HepG2 (cell line): Measurements from ENCODE around the gene TAF1A. TPM values are rescaled to one million over a fixed set of nuclear protein-coding genes. Genes with fewer than 3 reads are reported as not detected.
A peak's percentile ranks its signal among the peaks of the same experiment; 100 is the strongest.

Experiments used
- ARNT2 ChIP-seq: sonication (generic); formaldehyde crosslinking; IDR thresholded peaks from 2 replicates; pipeline ENCODE4 v1.8.0; 2022; ENCODE audit warnings: mild to moderate bottlenecking, low read depth, missing genetic modification reagents, moderate library complexity
- ATF7 ChIP-seq, 2 experiments: fragments of 450-650 bp in 1 of 2; sonication (generic) in 1 of 2; formaldehyde crosslinking in 1 of 2; IDR thresholded peaks; 2 replicates each; pipeline versions ENCODE4 v1.4.0 to v1.6.1; 2016 to 2020; ENCODE audit warnings: antibody characterized with exemption in 1 of 2, mild to moderate bottlenecking in 1 of 2, missing genetic modification reagents in 1 of 2
- HCFC1 ChIP-seq: fragments of 150-350 bp; IDR thresholded peaks from 2 replicates; pipeline ENCODE4 v1.6.1; 2014; ENCODE audit warnings: low read depth, low read length
- HOXA3 ChIP-seq: sonication (generic); formaldehyde crosslinking; IDR thresholded peaks from 2 replicates; pipeline ENCODE4 v1.5.0; 2020; ENCODE audit warnings: missing genetic modification reagents
- HOXA5 ChIP-seq: sonication (generic); formaldehyde crosslinking; IDR thresholded peaks from 2 replicates; pipeline ENCODE4 v1.4.0; 2020; ENCODE audit warnings: missing genetic modification reagents
- NFATC3 ChIP-seq: sonication (generic); formaldehyde crosslinking; IDR thresholded peaks from 2 replicates; pipeline ENCODE4 v1.5.1; 2020; ENCODE audit warnings: mild to moderate bottlenecking, missing genetic modification reagents
- SIN3A ChIP-seq: IDR thresholded peaks from 2 replicates; pipeline ENCODE4 v1.6.1; 2011; ENCODE audit warnings: low read depth, mild to moderate bottlenecking, control low read depth, low read length, borderline replicate concordance
- SMAD3 ChIP-seq: sonication (generic); formaldehyde crosslinking; IDR thresholded peaks from 2 replicates; pipeline ENCODE4 v1.4.0; 2020; ENCODE audit warnings: missing genetic modification reagents
- ZNF496 ChIP-seq: sonication (generic); formaldehyde crosslinking; IDR thresholded peaks from 2 replicates; pipeline ENCODE4 v1.8.1; 2023; ENCODE audit warnings: mild to moderate bottlenecking, moderate library complexity, missing genetic modification reagents; ENCODE audit not compliant: insufficient replicate concordance
- ZNF883 ChIP-seq: sonication (generic); formaldehyde crosslinking; IDR thresholded peaks from 2 replicates; pipeline ENCODE4 v1.5.1; 2020; ENCODE audit warnings: mild to moderate bottlenecking, missing genetic modification reagents; ENCODE audit errors: not compliant biosample characterization
- ZSCAN30 ChIP-seq: sonication (generic); formaldehyde crosslinking; IDR thresholded peaks from 2 replicates; pipeline ENCODE4 v1.5.0; 2020; ENCODE audit warnings: mild to moderate bottlenecking, missing genetic modification reagents
- polyA plus RNA-seq, 8 experiments: library from polyadenylated mRNA; depleted of rRNA in 3 of 8; stranded (reverse) in 7 of 8; unstranded in 1 of 8; fragments of >200 nt; fragmentation: Illumina TruSeq in 4 of 8; extraction: Trizol in 4 of 8; gene quantifications; 2 replicates each; pipeline versions ENCODE4 v1.2.1 to v1.2.3, GENCODE V29; 2011 to 2016; ENCODE audit warnings: low read depth in 4 of 8, missing spikeins in 1 of 8, mixed read lengths in 1 of 8; ENCODE audit not compliant: insufficient read depth in 1 of 8
- total RNA-seq, 5 experiments: library from RNA; depleted of rRNA; stranded (reverse); fragments of >200 nt; fragmentation: Illumina TruSeq; extraction: Trizol; gene quantifications; 2 replicates each; pipeline ENCODE4 v1.2.3, GENCODE V29; 2016; ENCODE audit warnings: low read depth in 1 of 5
- TF ChIP-seq, protein P1 (sequence below): conservative IDR thresholded peaks from 2 replicates; pipeline ENCODE4 v1.6.1; 2018; ENCODE audit warnings: missing genetic modification reagents
- TF ChIP-seq, protein P2 (sequence below), 2 experiments: IDR thresholded peaks; 2 replicates each; pipeline ENCODE4 v1.6.1; 2011 to 2012; ENCODE audit warnings: low read length in 2 of 2, borderline replicate concordance in 1 of 2, low read depth in 1 of 2, mild to moderate bottlenecking in 1 of 2, moderate library complexity in 1 of 2
- TF ChIP-seq, protein P3 (sequence below), 2 experiments: fragments of 450-650 bp in 1 of 2; sonication (generic) in 1 of 2; formaldehyde crosslinking; IDR thresholded peaks; 2 replicates each; pipeline versions ENCODE4 v1.5.0 to v1.8.0; 2020 to 2022; ENCODE audit warnings: mild to moderate bottlenecking in 1 of 2, missing genetic modification reagents in 1 of 2
- TF ChIP-seq, protein P4 (sequence below): sonication (generic); formaldehyde crosslinking; IDR thresholded peaks from 2 replicates; pipeline ENCODE4 v1.5.1; 2020; ENCODE audit warnings: missing genetic modification reagents, mild to moderate bottlenecking, borderline replicate concordance
- TF ChIP-seq, protein P5 (sequence below): sonication (generic); formaldehyde crosslinking; IDR thresholded peaks from 2 replicates; pipeline ENCODE4 v1.5.1; 2020; ENCODE audit warnings: missing genetic modification reagents, mild to moderate bottlenecking, borderline replicate concordance
- TF ChIP-seq, protein P6 (sequence below): IDR thresholded peaks from 2 replicates; pipeline ENCODE4 v1.6.1; 2016; ENCODE audit warnings: missing genetic modification reagents, missing compliant biosample characterization

Gene TAF1A
- total and polyA plus RNA-seq, 2 of the 13 experiments (the other 11 are each of a cell fraction or from before 2014, with no cell fraction given), result 3.3 to 10.7 TPM

DNA sequence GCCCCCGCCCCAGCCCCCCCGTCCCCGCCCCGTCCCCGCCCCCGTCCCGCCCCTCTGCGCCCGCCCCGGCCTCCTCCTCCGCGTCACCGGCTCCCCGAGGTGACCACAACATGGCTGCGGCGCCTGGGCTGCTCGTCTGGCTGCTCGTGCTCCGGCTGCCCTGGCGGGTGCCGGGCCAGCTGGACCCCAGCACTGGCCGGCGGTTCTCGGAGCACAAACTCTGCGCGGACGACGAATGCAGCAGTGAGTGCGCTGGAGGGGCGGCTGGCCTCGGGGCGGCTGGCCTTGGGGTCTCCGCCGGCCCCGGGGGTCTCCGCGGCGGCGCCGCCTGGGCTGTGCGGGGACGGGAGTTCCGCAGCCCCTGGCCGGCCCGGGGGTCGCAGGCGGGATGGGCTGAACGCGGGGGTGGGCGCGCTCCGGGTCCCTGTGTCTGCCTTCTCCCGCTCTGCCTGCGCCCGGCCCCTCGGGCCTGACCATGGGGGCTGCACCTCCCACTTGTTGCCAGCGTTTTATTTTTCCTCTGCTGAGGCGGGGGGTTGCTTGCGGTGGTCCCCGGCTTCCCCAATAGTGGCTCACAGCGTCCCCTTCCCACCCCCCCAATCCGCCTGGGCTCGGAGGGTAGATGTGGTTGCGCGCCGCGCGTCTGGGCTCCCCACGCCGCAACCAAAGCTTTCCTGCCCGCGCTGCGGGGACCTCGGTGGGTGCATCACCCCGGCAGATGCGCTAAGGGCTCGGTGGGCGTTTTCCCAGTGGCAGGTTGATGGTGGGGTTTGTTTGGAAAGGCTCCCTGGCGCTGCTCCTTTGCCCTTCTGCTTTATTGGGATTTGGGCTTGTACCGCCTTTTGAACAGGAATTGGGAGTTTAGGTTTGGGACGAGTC, 28.5 kb upstream of the TAF1A start, which contains the start of gene MIA3 (continued):
- TF ChIP-seq, protein P1, sequence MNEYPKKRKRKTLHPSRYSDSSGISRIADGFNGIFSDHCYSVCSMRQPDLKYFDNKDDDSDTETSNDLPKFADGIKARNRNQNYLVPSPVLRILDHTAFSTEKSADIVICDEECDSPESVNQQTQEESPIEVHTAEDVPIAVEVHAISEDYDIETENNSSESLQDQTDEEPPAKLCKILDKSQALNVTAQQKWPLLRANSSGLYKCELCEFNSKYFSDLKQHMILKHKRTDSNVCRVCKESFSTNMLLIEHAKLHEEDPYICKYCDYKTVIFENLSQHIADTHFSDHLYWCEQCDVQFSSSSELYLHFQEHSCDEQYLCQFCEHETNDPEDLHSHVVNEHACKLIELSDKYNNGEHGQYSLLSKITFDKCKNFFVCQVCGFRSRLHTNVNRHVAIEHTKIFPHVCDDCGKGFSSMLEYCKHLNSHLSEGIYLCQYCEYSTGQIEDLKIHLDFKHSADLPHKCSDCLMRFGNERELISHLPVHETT (CRISPR knock-in tag), result no peak
- TF ChIP-seq HCFC1, result no peak
- 0 out of 2 replicates have a peak, but pooled peaks have one; percentile 37 for TF ChIP-seq HOXA5 (CRISPR knock-in tag)
- peak; percentile 48; the same call in 1 of the 2 replicates for TF ChIP-seq HOXA3 (CRISPR knock-in tag)
- peak; percentile 35 for TF ChIP-seq ZNF883 (CRISPR knock-in tag)
- no peak for TF ChIP-seq ZNF496
- no peak for TF ChIP-seq NFATC3 (CRISPR knock-in tag)
- TF ChIP-seq ARNT2, result no peak
- 0 out of 2 replicates have a peak, but pooled peaks have one; percentile 41 for TF ChIP-seq SIN3A
- TF ChIP-seq, protein P2, sequence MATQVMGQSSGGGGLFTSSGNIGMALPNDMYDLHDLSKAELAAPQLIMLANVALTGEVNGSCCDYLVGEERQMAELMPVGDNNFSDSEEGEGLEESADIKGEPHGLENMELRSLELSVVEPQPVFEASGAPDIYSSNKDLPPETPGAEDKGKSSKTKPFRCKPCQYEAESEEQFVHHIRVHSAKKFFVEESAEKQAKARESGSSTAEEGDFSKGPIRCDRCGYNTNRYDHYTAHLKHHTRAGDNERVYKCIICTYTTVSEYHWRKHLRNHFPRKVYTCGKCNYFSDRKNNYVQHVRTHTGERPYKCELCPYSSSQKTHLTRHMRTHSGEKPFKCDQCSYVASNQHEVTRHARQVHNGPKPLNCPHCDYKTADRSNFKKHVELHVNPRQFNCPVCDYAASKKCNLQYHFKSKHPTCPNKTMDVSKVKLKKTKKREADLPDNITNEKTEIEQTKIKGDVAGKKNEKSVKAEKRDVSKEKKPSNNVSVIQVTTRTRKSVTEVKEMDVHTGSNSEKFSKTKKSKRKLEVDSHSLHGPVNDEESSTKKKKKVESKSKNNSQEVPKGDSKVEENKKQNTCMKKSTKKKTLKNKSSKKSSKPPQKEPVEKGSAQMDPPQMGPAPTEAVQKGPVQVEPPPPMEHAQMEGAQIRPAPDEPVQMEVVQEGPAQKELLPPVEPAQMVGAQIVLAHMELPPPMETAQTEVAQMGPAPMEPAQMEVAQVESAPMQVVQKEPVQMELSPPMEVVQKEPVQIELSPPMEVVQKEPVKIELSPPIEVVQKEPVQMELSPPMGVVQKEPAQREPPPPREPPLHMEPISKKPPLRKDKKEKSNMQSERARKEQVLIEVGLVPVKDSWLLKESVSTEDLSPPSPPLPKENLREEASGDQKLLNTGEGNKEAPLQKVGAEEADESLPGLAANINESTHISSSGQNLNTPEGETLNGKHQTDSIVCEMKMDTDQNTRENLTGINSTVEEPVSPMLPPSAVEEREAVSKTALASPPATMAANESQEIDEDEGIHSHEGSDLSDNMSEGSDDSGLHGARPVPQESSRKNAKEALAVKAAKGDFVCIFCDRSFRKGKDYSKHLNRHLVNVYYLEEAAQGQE (IDR thresholded peaks at IDR 0.05; ENCODE audit: borderline replicate concordance in 1 of 2, low read depth in 1 of 2, low read length in 2 of 2), result peak in 1 of 2 experiments; percentile 44; a peak in 2 of 4 replicates
- no peak for TF ChIP-seq ZSCAN30 (CRISPR knock-in tag)
- no peak for TF ChIP-seq SMAD3 (CRISPR knock-in tag)
- TF ChIP-seq, protein P3, sequence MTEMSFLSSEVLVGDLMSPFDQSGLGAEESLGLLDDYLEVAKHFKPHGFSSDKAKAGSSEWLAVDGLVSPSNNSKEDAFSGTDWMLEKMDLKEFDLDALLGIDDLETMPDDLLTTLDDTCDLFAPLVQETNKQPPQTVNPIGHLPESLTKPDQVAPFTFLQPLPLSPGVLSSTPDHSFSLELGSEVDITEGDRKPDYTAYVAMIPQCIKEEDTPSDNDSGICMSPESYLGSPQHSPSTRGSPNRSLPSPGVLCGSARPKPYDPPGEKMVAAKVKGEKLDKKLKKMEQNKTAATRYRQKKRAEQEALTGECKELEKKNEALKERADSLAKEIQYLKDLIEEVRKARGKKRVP (CRISPR knock-in tag; IDR thresholded peaks at IDR 0.05), result 0 out of 4 replicates have a peak, but pooled peaks of 1 of the 2 experiments have one; percentile 15
- TF ChIP-seq, protein P4, sequence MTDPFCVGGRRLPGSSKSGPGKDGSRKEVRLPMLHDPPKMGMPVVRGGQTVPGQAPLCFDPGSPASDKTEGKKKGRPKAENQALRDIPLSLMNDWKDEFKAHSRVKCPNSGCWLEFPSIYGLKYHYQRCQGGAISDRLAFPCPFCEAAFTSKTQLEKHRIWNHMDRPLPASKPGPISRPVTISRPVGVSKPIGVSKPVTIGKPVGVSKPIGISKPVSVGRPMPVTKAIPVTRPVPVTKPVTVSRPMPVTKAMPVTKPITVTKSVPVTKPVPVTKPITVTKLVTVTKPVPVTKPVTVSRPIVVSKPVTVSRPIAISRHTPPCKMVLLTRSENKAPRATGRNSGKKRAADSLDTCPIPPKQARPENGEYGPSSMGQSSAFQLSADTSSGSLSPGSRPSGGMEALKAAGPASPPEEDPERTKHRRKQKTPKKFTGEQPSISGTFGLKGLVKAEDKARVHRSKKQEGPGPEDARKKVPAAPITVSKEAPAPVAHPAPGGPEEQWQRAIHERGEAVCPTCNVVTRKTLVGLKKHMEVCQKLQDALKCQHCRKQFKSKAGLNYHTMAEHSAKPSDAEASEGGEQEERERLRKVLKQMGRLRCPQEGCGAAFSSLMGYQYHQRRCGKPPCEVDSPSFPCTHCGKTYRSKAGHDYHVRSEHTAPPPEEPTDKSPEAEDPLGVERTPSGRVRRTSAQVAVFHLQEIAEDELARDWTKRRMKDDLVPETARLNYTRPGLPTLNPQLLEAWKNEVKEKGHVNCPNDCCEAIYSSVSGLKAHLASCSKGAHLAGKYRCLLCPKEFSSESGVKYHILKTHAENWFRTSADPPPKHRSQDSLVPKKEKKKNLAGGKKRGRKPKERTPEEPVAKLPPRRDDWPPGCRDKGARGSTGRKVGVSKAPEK, result no peak
- TF ChIP-seq ATF7 (IDR thresholded peaks at IDR 0.05), result no peak
- TF ChIP-seq ATF7 (CRISPR knock-in tag; IDR thresholded peaks at IDR 0.05), result peak; percentile 50; the same call in 1 of the 2 replicates
- TF ChIP-seq, protein P5, sequence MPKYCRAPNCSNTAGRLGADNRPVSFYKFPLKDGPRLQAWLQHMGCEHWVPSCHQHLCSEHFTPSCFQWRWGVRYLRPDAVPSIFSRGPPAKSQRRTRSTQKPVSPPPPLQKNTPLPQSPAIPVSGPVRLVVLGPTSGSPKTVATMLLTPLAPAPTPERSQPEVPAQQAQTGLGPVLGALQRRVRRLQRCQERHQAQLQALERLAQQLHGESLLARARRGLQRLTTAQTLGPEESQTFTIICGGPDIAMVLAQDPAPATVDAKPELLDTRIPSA (CRISPR knock-in tag), result no peak
- TF ChIP-seq, protein P6, sequence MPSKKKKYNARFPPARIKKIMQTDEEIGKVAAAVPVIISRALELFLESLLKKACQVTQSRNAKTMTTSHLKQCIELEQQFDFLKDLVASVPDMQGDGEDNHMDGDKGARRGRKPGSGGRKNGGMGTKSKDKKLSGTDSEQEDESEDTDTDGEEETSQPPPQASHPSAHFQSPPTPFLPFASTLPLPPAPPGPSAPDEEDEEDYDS (CRISPR knock-in tag), result peak; percentile 31; the same call in 1 of the 2 replicates
